Gastroesophageal sphincter (tissue), 4 donors: ENCODE measurements around the gene STMP1. TPM values are rescaled to one million over a fixed set of nuclear protein-coding genes. Genes with fewer than 3 reads are reported as not detected.

Experiments used
- ATAC-seq: fragments of 150-250 bp; one replicate; pipeline ENCODE4 v1.9.1; 2016; ENCODE audit warnings: mild to moderate bottlenecking, moderate library complexity
- H3K27ac ChIP-seq, 4 donors: fragments of 200-600 bp; sonication (generic) in 3 of 4; 1 replicate in 3 of 4; 2 replicates in 1 of 4; pipeline ENCODE4 v1.5.1; 2016 to 2019
- H3K27me3 ChIP-seq: fragments of 200-600 bp; sonication (generic); one replicate; pipeline ENCODE4 v1.5.1; 2019
- H3K36me3 ChIP-seq, 2 donors: fragments of 200-600 bp; sonication (generic); one replicate each; pipeline ENCODE4 v1.5.1; 2019; ENCODE audit warnings: control low read depth in 1 of 2
- H3K4me1 ChIP-seq, 3 donors: fragments of 200-600 bp; sonication (generic); 1 replicate in 2 of 3; 2 replicates in 1 of 3; pipeline ENCODE4 v1.5.1; 2016 to 2019; ENCODE audit warnings: control low read depth in 2 of 3
- H3K4me3 ChIP-seq, 2 donors: fragments of 200-600 bp; sonication (generic); one replicate each; pipeline ENCODE4 v1.5.1; 2019; ENCODE audit warnings: mild to moderate bottlenecking in 1 of 2, moderate library complexity in 1 of 2
- H3K9me3 ChIP-seq, 3 donors: fragments of 200-600 bp; sonication (generic); one replicate each; pipeline ENCODE4 v1.5.1; 2017 to 2019; ENCODE audit warnings: control low read depth in 2 of 3
- CTCF ChIP-seq, 4 experiments: fragments of 200-600 bp in 2 of 4; fragments of 450-650 bp in 2 of 4; sonication (generic) in 1 of 4; IDR thresholded peaks; one replicate each; pipeline ENCODE4 v1.5.1; 2017 to 2019; ENCODE audit warnings: antibody characterized with exemption in 4 of 4, mild to moderate bottlenecking in 2 of 4, moderate library complexity in 2 of 4
- EP300 ChIP-seq: sonication (generic); formaldehyde crosslinking; IDR thresholded peaks from one replicate; pipeline ENCODE4 v1.6.1; 2017; ENCODE audit warnings: antibody characterized with exemption, mild to moderate bottlenecking
- POLR2A ChIP-seq, 2 donors: fragments of 450-650 bp; IDR thresholded peaks; one replicate each; pipeline ENCODE4 v1.6.1; 2017; ENCODE audit warnings: antibody characterized with exemption in 2 of 2, mild to moderate bottlenecking in 2 of 2, moderate library complexity in 1 of 2
- POLR2AphosphoS5 ChIP-seq: sonication (generic); formaldehyde crosslinking; IDR thresholded peaks from one replicate; pipeline ENCODE4 v1.6.1; 2017; ENCODE audit warnings: antibody characterized with exemption
- WGBS, 2 donors: methylation state at CpG; one replicate each; pipeline ENCODE4 v1.1.5; 2018; ENCODE audit warnings: low coverage in 1 of 2; 5-methylcytosine and 5-hydroxymethylcytosine counted together
- total RNA-seq, 4 donors: library from RNA; depleted of rRNA; stranded (reverse); fragments of >200 nt; gene quantifications; one replicate each; pipeline ENCODE4 v1.1.0, GENCODE V29; 2016

STMP1 gene
- total RNA-seq, 4 donors from 2014 or later, result 6.5 to 17.4 (median 11.9) TPM

- H3K4me1 ChIP-seq, result no peaks in the 10 kb centered on the region
- ATAC-seq, result no peak
- H3K4me3 ChIP-seq, result no peak overlapping the region
- H3K27me3 ChIP-seq, result no peaks in the 10 kb centered on the region
- peaks cover 0 to 24% of the 10 kb centered on the region in 2 donors for H3K36me3 ChIP-seq
- H3K9me3 ChIP-seq, result no peaks in the 10 kb centered on the region
- WGBS, 2 donors, result 87 to 89% methylated on average over 10 to 11 of the region's 12 CpGs
- no peak for TF ChIP-seq POLR2AphosphoS5
- no peak for TF ChIP-seq CTCF (IDR thresholded peaks at IDR 0.05)
- TF ChIP-seq POLR2A (IDR thresholded peaks at IDR 0.05), result no peak
- no peak for TF ChIP-seq EP300
- no peak overlapping the region for H3K27ac ChIP-seq
Observed at GRCh38 chr7:135653340-135654080, 8.8 kb upstream of the STMP1 start.

GRCh38 chr7:135658564-135658963, 3.8 kb upstream of the STMP1 start:
- Histone ChIP-seq H3K4me3 (no peak overlapping the region), H3K36me3 (no peaks in the 10 kb centered on the region), H3K9me3 (no peaks in the 10 kb centered on the region), H3K27ac (no peak overlapping the region), H3K27me3 (no peaks in the 10 kb centered on the region), H3K4me1 (peaks cover 0 to 15% (median 3%) of the 10 kb centered on the region in 3 donors)
- no peak for ATAC-seq
- WGBS, 2 donors, result 86 to 94% methylated on average over 5 of the region's 5 CpGs
- no peak for TF ChIP-seq POLR2A (IDR thresholded peaks at IDR 0.05)
- no peak for TF ChIP-seq POLR2AphosphoS5
- TF ChIP-seq CTCF (IDR thresholded peaks at IDR 0.05), result no peak
- no peak for TF ChIP-seq EP300

- Histone ChIP-seq H3K27ac (no peak overlapping the region), H3K27me3 (no peaks in the 10 kb centered on the region), H3K4me3 (no peak overlapping the region), H3K4me1 (peaks cover 0 to 23% (median 7%) of the 10 kb centered on the region in 3 donors), H3K36me3 (no peaks in the 10 kb centered on the region), H3K9me3 (no peaks in the 10 kb centered on the region)
- ATAC-seq, result no peak
- WGBS, 2 donors, result 46 to 75% methylated on average over 5 to 8 of the region's 9 CpGs
- TF ChIP-seq POLR2A (IDR thresholded peaks at IDR 0.05) (no peak), POLR2AphosphoS5 (no peak), EP300 (no peak), CTCF (IDR thresholded peaks at IDR 0.05) (no peak)
Observed at GRCh38 chr7:135659159-135659846, 3.0 kb upstream of the STMP1 start.

- H3K9me3 ChIP-seq, result no peaks in the 10 kb centered on the region
- H3K4me3 ChIP-seq, result peak overlapping the region; percentile 83 to 84
- no peak for TF ChIP-seq EP300
- 48 to 87% methylated on average over 5 to 11 of the region's 14 CpGs for WGBS, 2 donors
- H3K36me3 ChIP-seq, result peaks cover 0 to 6% of the 10 kb centered on the region in 2 donors
- H3K27me3 ChIP-seq, result no peaks in the 10 kb centered on the region
- peak overlapping the region; percentile 32 to 92 (median 88) for H3K27ac ChIP-seq
- ATAC-seq, result no peak
- H3K4me1 ChIP-seq, result peaks cover 0 to 38% (median 7%) of the 10 kb centered on the region in 3 donors
Observed at GRCh38 chr7:135661311-135662122, 797 bp upstream of the STMP1 start.

GRCh38 chr7:135662123-135662372, 266 bp upstream of the STMP1 start:
- peak overlapping the region; percentile 32 to 92 (median 88) for H3K27ac ChIP-seq
- H3K36me3 ChIP-seq, result peaks cover 0 to 6% of the 10 kb centered on the region in 2 donors
- ATAC-seq, result no peak
- no peaks in the 10 kb centered on the region for H3K27me3 ChIP-seq
- TF ChIP-seq CTCF (IDR thresholded peaks at IDR 0.05), result peak in 2 of 4 experiments; percentile 94 to 96
- TF ChIP-seq EP300, result no peak
- H3K4me1 ChIP-seq, result peaks cover 0 to 42% (median 7%) of the 10 kb centered on the region in 3 donors
- no peaks in the 10 kb centered on the region for H3K9me3 ChIP-seq
- H3K4me3 ChIP-seq, result peak overlapping the region; percentile 83 to 84
- WGBS, 2 donors, result no CpG with 5 or more reads among the region's 17 CpGs
